HEK293 (cell line): ENCODE data around the gene AMOTL1.

Experiments used
- CTCF ChIA-PET: fragments of 350-600 bp; formaldehyde crosslinking; extraction: SDS; loops from one replicate; lab custom pipeline; 2021; ENCODE audit warnings: antibody characterized with exemption; lab: Yijun Ruan, JAX
- POLR2A ChIA-PET: fragments of 300-600 bp; formaldehyde crosslinking; extraction: SDS; loops from one replicate; lab custom pipeline; 2020; ENCODE audit warnings: antibody characterized with exemption, inconsistent platforms; lab: Yijun Ruan, JAX
- H3K27ac ChIP-seq: fragments of 200-500 bp; sonication (Bioruptor generic); 2 replicates; pipeline ENCODE4 v1.5.1; 2014; ENCODE audit warnings: low read depth, low read length, control low read depth, inconsistent platforms; ENCODE audit errors: extremely low read depth
- H3K36me3 ChIP-seq, 2 experiments: fragments of 200-500 bp in 1 of 2; sonication (Bioruptor generic) in 1 of 2; 1 replicate in 1 of 2; 2 replicates in 1 of 2; pipeline ENCODE4 v1.5.1; 2014 to 2017; ENCODE audit warnings: inconsistent platforms in 2 of 2, low read length in 2 of 2; ENCODE audit not compliant: control insufficient read depth in 2 of 2, insufficient read depth in 1 of 2
- H3K4me1 ChIP-seq: fragments of 200-500 bp; sonication (Bioruptor generic); 2 replicates; pipeline ENCODE4 v1.5.1; 2014; ENCODE audit warnings: mild to moderate bottlenecking, low read length, inconsistent platforms; ENCODE audit not compliant: control insufficient read depth, insufficient read depth
- H3K4me3 ChIP-seq: 2 replicates; pipeline ENCODE4 v1.5.1; 2011; ENCODE audit warnings: low read depth, mild to moderate bottlenecking, control low read depth, low read length, moderate library complexity
- H3K9me3 ChIP-seq: fragments of 200-500 bp; sonication (Bioruptor generic); 2 replicates; pipeline ENCODE4 v1.5.1; 2014; ENCODE audit warnings: low read depth, low read length, inconsistent platforms; ENCODE audit not compliant: control insufficient read depth, insufficient read depth
- EGR2 ChIP-seq: fragments of 450-650 bp; formaldehyde crosslinking; IDR thresholded peaks from 2 replicates; pipeline ENCODE4 v1.5.1; 2016; ENCODE audit warnings: low read depth, missing biosample characterization, missing genetic modification characterization
- GLIS1 ChIP-seq: fragments of 450-650 bp; formaldehyde crosslinking; IDR thresholded peaks from 2 replicates; pipeline ENCODE4 v1.5.1; 2016; ENCODE audit warnings: missing biosample characterization, missing genetic modification characterization
- GLIS2 ChIP-seq: fragments of 450-650 bp; formaldehyde crosslinking; IDR thresholded peaks from 2 replicates; pipeline ENCODE4 v1.5.1; 2016; ENCODE audit warnings: missing biosample characterization, missing genetic modification characterization
- HOXA7 ChIP-seq: sonication (generic); formaldehyde crosslinking; IDR thresholded peaks from 2 replicates; pipeline ENCODE4 v1.8.1; 2022; ENCODE audit warnings: missing genetic modification reagents, borderline replicate concordance
- HOXC10 ChIP-seq: sonication (generic); formaldehyde crosslinking; IDR thresholded peaks from 2 replicates; pipeline ENCODE4 v1.8.1; 2023; ENCODE audit warnings: mild to moderate bottlenecking, missing genetic modification reagents
- HOXD13 ChIP-seq: sonication (generic); formaldehyde crosslinking; IDR thresholded peaks from 2 replicates; pipeline ENCODE4 v1.8.0; 2022; ENCODE audit warnings: missing genetic modification reagents, borderline replicate concordance
- KLF7 ChIP-seq: fragments of 450-650 bp; formaldehyde crosslinking; IDR thresholded peaks from 2 replicates; pipeline ENCODE4 v1.5.1; 2016; ENCODE audit warnings: missing biosample characterization, missing genetic modification characterization, borderline replicate concordance
- MZF1 ChIP-seq: fragments of 450-650 bp; formaldehyde crosslinking; IDR thresholded peaks from 2 replicates; pipeline ENCODE4 v1.5.1; 2017; ENCODE audit warnings: missing biosample characterization, missing genetic modification characterization, borderline replicate concordance
- SALL2 ChIP-seq: fragments of 450-650 bp; formaldehyde crosslinking; IDR thresholded peaks from 2 replicates; pipeline ENCODE4 v1.5.0; 2017; ENCODE audit warnings: missing biosample characterization, mild to moderate bottlenecking, missing genetic modification characterization, borderline replicate concordance
- SCRT2 ChIP-seq: fragments of 450-650 bp; formaldehyde crosslinking; IDR thresholded peaks from 2 replicates; pipeline ENCODE4 v1.5.1; 2016; ENCODE audit warnings: missing biosample characterization, missing genetic modification characterization
- ZFHX2 ChIP-seq: fragments of 450-650 bp; formaldehyde crosslinking; conservative IDR thresholded peaks from 2 replicates; pipeline ENCODE4 v1.5.1; 2016; ENCODE audit warnings: missing biosample characterization, missing genetic modification characterization
- ZIC2 ChIP-seq: fragments of 450-650 bp; formaldehyde crosslinking; IDR thresholded peaks from 2 replicates; pipeline ENCODE4 v1.5.1; 2016; ENCODE audit warnings: missing biosample characterization, missing genetic modification characterization
- ZNF184 ChIP-seq: fragments of 450-650 bp; IDR thresholded peaks from 2 replicates; pipeline ENCODE4 v1.5.1; 2018; ENCODE audit warnings: missing biosample characterization, mild to moderate bottlenecking, missing genetic modification characterization
- ZNF311 ChIP-seq: fragments of 450-650 bp; formaldehyde crosslinking; IDR thresholded peaks from 2 replicates; pipeline ENCODE4 v1.5.1; 2017; ENCODE audit warnings: missing biosample characterization, missing genetic modification characterization, borderline replicate concordance
- ZNF423 ChIP-seq: fragments of 450-650 bp; formaldehyde crosslinking; IDR thresholded peaks from 2 replicates; pipeline ENCODE4 v1.5.1; 2016; ENCODE audit warnings: missing biosample characterization, missing genetic modification characterization
- ZNF555 ChIP-seq: fragments of 450-650 bp; formaldehyde crosslinking; conservative IDR thresholded peaks from 2 replicates; pipeline ENCODE4 v1.5.1; 2017; ENCODE audit warnings: missing biosample characterization, mild to moderate bottlenecking, missing genetic modification characterization, inconsistent platforms
- ZNF621 ChIP-seq: fragments of 450-650 bp; formaldehyde crosslinking; IDR thresholded peaks from 2 replicates; pipeline ENCODE4 v1.5.1; 2017; ENCODE audit warnings: missing biosample characterization, missing genetic modification characterization
- ZNF76 ChIP-seq: fragments of 450-650 bp; formaldehyde crosslinking; IDR thresholded peaks from 2 replicates; pipeline ENCODE4; 2016; ENCODE audit warnings: low read depth, missing biosample characterization, missing genetic modification characterization, borderline replicate concordance
- ZSCAN30 ChIP-seq: fragments of 450-650 bp; IDR thresholded peaks from 2 replicates; pipeline ENCODE4 v1.5.1; 2018; ENCODE audit warnings: missing biosample characterization, mild to moderate bottlenecking, missing genetic modification characterization, moderate library complexity
- TF ChIP-seq, protein P1 (sequence below): fragments of 450-650 bp; formaldehyde crosslinking; IDR thresholded peaks from 2 replicates; pipeline ENCODE4 v1.5.1; 2016; ENCODE audit warnings: missing biosample characterization, missing genetic modification characterization, borderline replicate concordance
- TF ChIP-seq, protein P2 (sequence below): fragments of 450-650 bp; formaldehyde crosslinking; IDR thresholded peaks from 2 replicates; pipeline ENCODE4 v1.5.1; 2016; ENCODE audit warnings: missing biosample characterization, missing genetic modification characterization

The AMOTL1 gene

DNA sequence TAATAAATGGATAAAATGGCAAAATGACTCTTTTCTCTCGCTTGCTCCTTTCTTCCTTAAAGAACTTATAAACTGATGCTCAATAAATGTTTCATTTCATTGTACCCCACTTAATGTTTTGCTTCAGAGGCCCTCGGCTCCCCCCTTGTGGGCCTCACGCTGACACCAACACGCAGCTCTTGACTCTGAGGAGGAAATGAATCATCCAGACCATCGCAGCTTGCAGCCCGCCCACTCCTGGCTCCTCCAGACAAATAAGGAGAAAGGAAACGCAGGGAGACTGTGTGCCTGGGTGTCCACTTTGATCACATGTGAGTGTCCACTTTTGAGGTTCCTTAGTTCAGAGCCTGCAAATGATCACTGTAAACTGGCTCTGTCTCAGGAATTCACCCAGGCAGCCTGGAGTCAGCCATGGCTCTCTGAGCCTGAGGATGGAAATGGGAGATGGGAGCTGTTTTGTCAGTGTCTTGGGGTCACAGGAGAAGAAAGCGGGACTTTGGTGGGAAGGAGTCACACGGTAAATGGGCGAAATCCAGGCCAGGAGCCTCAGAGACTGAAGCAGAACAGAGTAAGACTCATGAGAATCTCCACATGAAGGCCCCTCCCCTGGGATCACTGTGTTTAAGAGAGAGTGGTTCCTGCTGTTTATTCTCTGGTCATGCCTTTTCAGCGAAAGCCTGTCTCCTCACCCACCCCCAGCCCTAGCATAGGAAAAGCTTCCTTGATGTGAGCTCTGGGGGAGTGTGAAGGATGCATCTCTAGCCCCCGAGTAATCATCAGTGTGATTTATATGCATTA lies 108.7 kb downstream of the AMOTL1 start:
- H3K9me3 ChIP-seq, result no peaks in the 10 kb centered on the region
- TF ChIP-seq SALL2 (tag by site-specific recombination) (no peak), EGR2 (tag by site-specific recombination) (peak; percentile 30; the same call in 1 of the 2 replicates), HOXC10 (CRISPR knock-in tag) (no peak), GLIS2 (tag by site-specific recombination) (peak; percentile 37; the same call in 1 of the 2 replicates), ZFHX2 (tag by site-specific recombination) (peak; percentile 70), ZIC2 (tag by site-specific recombination) (peak; percentile 24)
- H3K4me3 ChIP-seq, result no peak overlapping the region
- POLR2A ChIA-PET, result no interaction called here
- H3K4me1 ChIP-seq, result no peaks in the 10 kb centered on the region
- no peak overlapping the region for H3K27ac ChIP-seq
- CTCF ChIA-PET, result interaction anchor here (0.6 to 1.3 kb wide), 5 partner anchors 21 to 790 kb away, joined by 3 to 5 read pairs (median 4); no protein-coding TSS in a partner anchor
- peaks cover 0 to 79% of the 10 kb centered on the region in 2 experiments; a peak in 1 of 3 replicates for H3K36me3 ChIP-seq

DNA sequence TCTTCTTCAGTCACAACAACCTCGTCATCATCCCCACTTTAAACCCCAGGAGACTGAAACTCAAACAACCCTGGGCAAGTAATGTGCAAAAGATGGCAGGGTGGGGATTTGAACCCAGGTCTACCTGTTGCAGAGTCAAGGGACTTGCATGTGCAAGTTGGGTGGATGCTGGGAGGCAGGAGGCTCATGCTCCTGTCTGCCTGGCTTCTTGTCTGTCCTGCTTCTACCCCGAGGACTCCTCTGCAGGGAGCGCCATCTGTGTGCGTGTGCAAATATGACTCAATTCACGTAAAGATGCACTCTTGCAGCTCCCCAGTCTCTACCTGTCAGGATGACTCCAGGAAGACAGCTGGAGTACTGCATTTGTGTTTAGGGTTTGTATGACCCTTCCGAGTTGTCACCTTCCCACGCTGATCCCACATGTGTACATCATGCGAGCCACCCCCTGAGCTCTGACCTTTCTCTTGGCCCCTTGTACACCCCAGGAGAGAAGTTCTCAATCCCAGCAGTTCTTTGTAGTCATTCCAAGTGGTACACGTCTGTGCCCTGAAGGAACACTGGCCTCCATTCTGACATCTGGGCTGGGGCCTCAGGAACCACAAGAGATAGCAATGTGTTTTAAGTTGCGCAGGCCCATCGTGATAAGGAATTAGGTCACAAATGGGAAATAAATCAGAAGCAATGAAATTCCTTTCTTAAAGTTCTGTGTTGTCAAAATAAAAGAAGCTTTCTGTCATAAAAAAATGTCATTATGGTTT lies 109.5 kb downstream of the AMOTL1 start:
- CTCF ChIA-PET, result interaction anchor here (1.1 to 1.3 kb wide), 3 partner anchors 20 to 254 kb away, joined by 4 to 5 read pairs (median 5); no protein-coding TSS in a partner anchor
- POLR2A ChIA-PET, result no interaction called here
- no peaks in the 10 kb centered on the region for H3K4me1 ChIP-seq
- TF ChIP-seq GLIS1 (tag by site-specific recombination) (no peak), SCRT2 (tag by site-specific recombination) (peak; percentile 38; the same call in 1 of the 2 replicates), ZNF76 (tag by site-specific recombination) (no peak)
- no peak overlapping the region for H3K27ac ChIP-seq
- no peaks in the 10 kb centered on the region for H3K9me3 ChIP-seq
- peaks cover 0 to 74% of the 10 kb centered on the region in 2 experiments; a peak in 1 of 3 replicates for H3K36me3 ChIP-seq
- H3K4me3 ChIP-seq, result no peak overlapping the region

DNA sequence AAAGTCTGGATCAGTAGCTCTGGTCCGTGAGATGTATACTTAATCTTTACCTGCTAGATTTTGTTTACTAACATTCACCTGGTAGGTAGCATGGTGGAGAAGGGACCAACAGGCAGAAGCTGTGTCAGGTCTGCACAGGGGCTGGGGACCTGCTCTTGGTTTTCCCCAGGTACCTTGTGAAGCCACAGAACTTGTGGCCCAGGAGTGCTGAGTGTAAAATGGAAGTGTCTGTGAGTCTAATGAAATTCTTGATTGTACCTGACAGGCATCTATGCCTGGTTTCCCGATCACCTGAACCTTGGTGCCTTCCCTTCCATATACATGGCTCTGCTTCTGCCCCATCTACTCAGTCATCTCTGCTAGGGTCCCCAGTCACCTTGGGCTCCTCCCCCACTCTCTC lies 110.8 kb downstream of the AMOTL1 start:
- ChIA-PET POLR2A (no interaction called here), CTCF (interaction anchor here (0.7 kb wide), 1 partner anchor 256 kb away, joined by 3 read pairs; no protein-coding TSS in a partner anchor)
- H3K36me3 ChIP-seq, result peaks cover 0 to 65% of the 10 kb centered on the region in 2 experiments; a peak in 1 of 3 replicates
- no peaks in the 10 kb centered on the region for H3K9me3 ChIP-seq
- H3K27ac ChIP-seq, result no peak overlapping the region
- H3K4me1 ChIP-seq, result no peaks in the 10 kb centered on the region
- H3K4me3 ChIP-seq, result no peak overlapping the region
- no peak for TF ChIP-seq ZNF621
- no peak for TF ChIP-seq KLF7 (tag by site-specific recombination)
- no peak for TF ChIP-seq MZF1 (tag by site-specific recombination)
- TF ChIP-seq HOXA7 (CRISPR knock-in tag), result no peak
- no peak for TF ChIP-seq ZNF555 (tag by site-specific recombination)
- TF ChIP-seq ZNF423 (tag by site-specific recombination), result no peak
- no peak for TF ChIP-seq ZNF311 (tag by site-specific recombination)

DNA sequence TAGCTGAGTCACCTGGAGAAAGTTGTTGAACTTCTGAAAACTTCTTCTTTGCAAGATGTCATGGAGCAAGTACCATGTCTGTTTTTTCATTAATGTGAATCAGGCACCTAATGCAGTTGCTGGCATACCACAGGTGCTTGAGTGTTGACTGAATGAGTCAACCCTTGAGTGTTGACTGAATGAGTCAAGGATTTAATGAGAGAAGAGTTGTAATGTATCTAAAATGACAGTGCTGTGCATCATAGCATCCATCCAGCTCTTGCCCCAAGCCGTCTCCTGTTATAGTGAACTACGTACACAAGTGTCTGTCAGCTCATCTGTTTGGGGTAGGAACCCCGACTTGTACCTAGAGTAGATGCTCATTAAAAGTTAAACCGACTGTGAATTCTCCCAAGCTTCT lies 112.1 kb downstream of the AMOTL1 start:
- no peak overlapping the region for H3K27ac ChIP-seq
- no peaks in the 10 kb centered on the region for H3K9me3 ChIP-seq
- no peak overlapping the region for H3K4me3 ChIP-seq
- POLR2A ChIA-PET, result no interaction called here
- H3K4me1 ChIP-seq, result no peaks in the 10 kb centered on the region
- CTCF ChIA-PET, result interaction anchor here (0.6 kb wide), 1 partner anchor 52 kb away, joined by 3 read pairs; no protein-coding TSS in a partner anchor
- peaks cover 0 to 66% of the 10 kb centered on the region in 2 experiments; a peak in 1 of 3 replicates for H3K36me3 ChIP-seq
- TF ChIP-seq, protein P1, sequence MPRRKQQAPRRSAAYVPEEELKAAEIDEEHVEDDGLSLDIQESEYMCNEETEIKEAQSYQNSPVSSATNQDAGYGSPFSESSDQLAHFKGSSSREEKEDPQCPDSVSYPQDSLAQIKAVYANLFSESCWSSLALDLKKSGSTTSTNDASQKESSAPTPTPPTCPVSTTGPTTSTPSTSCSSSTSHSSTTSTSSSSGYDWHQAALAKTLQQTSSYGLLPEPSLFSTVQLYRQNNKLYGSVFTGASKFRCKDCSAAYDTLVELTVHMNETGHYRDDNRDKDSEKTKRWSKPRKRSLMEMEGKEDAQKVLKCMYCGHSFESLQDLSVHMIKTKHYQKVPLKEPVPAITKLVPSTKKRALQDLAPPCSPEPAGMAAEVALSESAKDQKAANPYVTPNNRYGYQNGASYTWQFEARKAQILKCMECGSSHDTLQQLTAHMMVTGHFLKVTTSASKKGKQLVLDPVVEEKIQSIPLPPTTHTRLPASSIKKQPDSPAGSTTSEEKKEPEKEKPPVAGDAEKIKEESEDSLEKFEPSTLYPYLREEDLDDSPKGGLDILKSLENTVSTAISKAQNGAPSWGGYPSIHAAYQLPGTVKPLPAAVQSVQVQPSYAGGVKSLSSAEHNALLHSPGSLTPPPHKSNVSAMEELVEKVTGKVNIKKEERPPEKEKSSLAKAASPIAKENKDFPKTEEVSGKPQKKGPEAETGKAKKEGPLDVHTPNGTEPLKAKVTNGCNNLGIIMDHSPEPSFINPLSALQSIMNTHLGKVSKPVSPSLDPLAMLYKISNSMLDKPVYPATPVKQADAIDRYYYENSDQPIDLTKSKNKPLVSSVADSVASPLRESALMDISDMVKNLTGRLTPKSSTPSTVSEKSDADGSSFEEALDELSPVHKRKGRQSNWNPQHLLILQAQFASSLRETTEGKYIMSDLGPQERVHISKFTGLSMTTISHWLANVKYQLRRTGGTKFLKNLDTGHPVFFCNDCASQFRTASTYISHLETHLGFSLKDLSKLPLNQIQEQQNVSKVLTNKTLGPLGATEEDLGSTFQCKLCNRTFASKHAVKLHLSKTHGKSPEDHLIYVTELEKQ (tag by site-specific recombination), result peak; percentile 60; the same call in 1 of the 2 replicates
- TF ChIP-seq ZNF184 (peak; percentile 81), ZSCAN30 (tag by site-specific recombination) (no peak), HOXD13 (CRISPR knock-in tag) (no peak)
- TF ChIP-seq, protein P2, sequence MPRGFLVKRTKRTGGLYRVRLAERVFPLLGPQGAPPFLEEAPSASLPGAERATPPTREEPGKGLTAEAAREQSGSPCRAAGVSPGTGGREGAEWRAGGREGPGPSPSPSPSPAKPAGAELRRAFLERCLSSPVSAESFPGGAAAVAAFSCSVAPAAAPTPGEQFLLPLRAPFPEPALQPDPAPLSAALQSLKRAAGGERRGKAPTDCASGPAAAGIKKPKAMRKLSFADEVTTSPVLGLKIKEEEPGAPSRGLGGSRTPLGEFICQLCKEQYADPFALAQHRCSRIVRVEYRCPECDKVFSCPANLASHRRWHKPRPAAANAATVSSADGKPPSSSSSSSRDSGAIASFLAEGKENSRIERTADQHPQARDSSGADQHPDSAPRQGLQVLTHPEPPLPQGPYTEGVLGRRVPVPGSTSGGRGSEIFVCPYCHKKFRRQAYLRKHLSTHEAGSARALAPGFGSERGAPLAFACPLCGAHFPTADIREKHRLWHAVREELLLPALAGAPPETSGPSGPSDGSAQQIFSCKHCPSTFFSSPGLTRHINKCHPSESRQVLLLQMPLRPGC, result peak; percentile 85
